ENCODE results near the gene MAN1A1.
"Not testable (repeated sequence)": the region's sequence is repeated elsewhere in the genome, so short reads cannot be mapped to it uniquely, and the experiment has no call there.

The MAN1A1 gene

GRCh38 chr6:119170103-119170446 lies 179.5 kb downstream of the MAN1A1 start:
- TF ChIP-seq POLR2AphosphoS5 (IDR thresholded peaks at IDR 0.05; ENCODE audit: borderline replicate concordance, low read depth, low read length) (no peak), FOXP2 (optimal IDR thresholded peaks at IDR 0.05; ENCODE audit: control extremely low read depth, extremely low read length, insufficient read depth) (no peak), EZH2 (IDR thresholded peaks at IDR 0.05) (no peak)
- Histone ChIP-seq H3K9me3 (ENCODE audit: low read depth, low read length) (no peaks in the 10 kb centered on the region), H3K4me3 (no peak overlapping the region), H3K27ac (no peak overlapping the region), H3K9ac (ENCODE audit: insufficient read length) (no peak overlapping the region), H3K36me3 (ENCODE audit: insufficient read depth, low read length) (no peaks in the 10 kb centered on the region)
- DNase-seq (ENCODE audit: low read depth, low spot score): no peak

DNA sequence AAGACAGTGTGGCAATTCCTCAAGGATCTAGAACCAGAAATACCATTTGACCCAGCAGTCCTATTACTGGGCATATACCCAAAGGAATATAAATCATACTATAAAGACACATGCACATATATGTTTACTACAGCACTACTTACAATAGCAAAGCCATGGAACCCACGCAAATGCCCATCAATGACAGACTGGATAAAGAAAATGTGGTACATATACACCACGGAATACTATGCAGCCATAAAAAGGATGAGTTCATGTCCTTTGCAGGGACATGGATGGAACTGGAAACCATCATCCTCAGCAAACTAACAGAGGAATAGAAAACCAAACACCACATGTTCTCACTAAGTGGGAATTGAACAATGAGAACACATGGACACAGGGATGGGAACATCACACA lies 180.2 kb downstream of the MAN1A1 start:
- H3K36me3 ChIP-seq (ENCODE audit: insufficient read depth, low read length); H3K4me3 ChIP-seq; H3K9ac ChIP-seq (ENCODE audit: insufficient read length); H3K9me3 ChIP-seq (ENCODE audit: low read depth, low read length); H3K27ac ChIP-seq; DNase-seq (ENCODE audit: low read depth, low spot score): not testable (repeated sequence)

GRCh38 chr6:119166024-119166784 lies 183.4 kb downstream of the MAN1A1 start:
- H3K9ac ChIP-seq (ENCODE audit: insufficient read length): no peak overlapping the region
- TF ChIP-seq POLR2AphosphoS5 (IDR thresholded peaks at IDR 0.05; ENCODE audit: borderline replicate concordance, low read depth, low read length): no peak
- H3K36me3 ChIP-seq (ENCODE audit: insufficient read depth, low read length): no peaks in the 10 kb centered on the region
- DNase-seq (ENCODE audit: low read depth, low spot score): no peak
- no peak overlapping the region for H3K4me3 ChIP-seq
- no peaks in the 10 kb centered on the region for H3K9me3 ChIP-seq (ENCODE audit: low read depth, low read length)
- no peak overlapping the region for H3K27ac ChIP-seq

- no peak for TF ChIP-seq FOXP2 (optimal IDR thresholded peaks at IDR 0.05; ENCODE audit: control extremely low read depth, extremely low read length, insufficient read depth)
- no peak for TF ChIP-seq POLR2AphosphoS5 (IDR thresholded peaks at IDR 0.05; ENCODE audit: borderline replicate concordance, low read depth, low read length)
- TF ChIP-seq EZH2 (IDR thresholded peaks at IDR 0.05): no peak
- H3K27ac ChIP-seq: no peak overlapping the region
- no peaks in the 10 kb centered on the region for H3K36me3 ChIP-seq (ENCODE audit: insufficient read depth, low read length)
- H3K9me3 ChIP-seq (ENCODE audit: low read depth, low read length): no peaks in the 10 kb centered on the region
- no peak overlapping the region for H3K4me3 ChIP-seq
- DNase-seq (ENCODE audit: low read depth, low spot score): no peak
- H3K9ac ChIP-seq (ENCODE audit: insufficient read length): no peak overlapping the region
Observed at GRCh38 chr6:119163006-119163405, 186.6 kb downstream of the MAN1A1 start.

GRCh38 chr6:119162134-119162775 lies 187.3 kb downstream of the MAN1A1 start:
- TF ChIP-seq POLR2AphosphoS5 (IDR thresholded peaks at IDR 0.05; ENCODE audit: borderline replicate concordance, low read depth, low read length) (no peak), EZH2 (IDR thresholded peaks at IDR 0.05) (no peak), FOXP2 (optimal IDR thresholded peaks at IDR 0.05; ENCODE audit: control extremely low read depth, extremely low read length, insufficient read depth) (no peak)
- Histone ChIP-seq H3K36me3 (ENCODE audit: insufficient read depth, low read length) (no peaks in the 10 kb centered on the region), H3K9ac (ENCODE audit: insufficient read length) (no peak overlapping the region), H3K27ac (no peak overlapping the region), H3K4me3 (no peak overlapping the region), H3K9me3 (ENCODE audit: low read depth, low read length) (no peaks in the 10 kb centered on the region)
- no peak for DNase-seq (ENCODE audit: low read depth, low spot score)

GRCh38 chr6:119161438-119161837 lies 188.1 kb downstream of the MAN1A1 start:
- Histone ChIP-seq H3K9me3 (ENCODE audit: low read depth, low read length) (no peaks in the 10 kb centered on the region), H3K9ac (ENCODE audit: insufficient read length) (no peak overlapping the region), H3K4me3 (no peak overlapping the region), H3K27ac (no peak overlapping the region), H3K36me3 (ENCODE audit: insufficient read depth, low read length) (no peaks in the 10 kb centered on the region)
- DNase-seq (ENCODE audit: low read depth, low spot score): no peak
- TF ChIP-seq EZH2 (IDR thresholded peaks at IDR 0.05) (no peak), FOXP2 (optimal IDR thresholded peaks at IDR 0.05; ENCODE audit: control extremely low read depth, extremely low read length, insufficient read depth) (no peak)

DNA sequence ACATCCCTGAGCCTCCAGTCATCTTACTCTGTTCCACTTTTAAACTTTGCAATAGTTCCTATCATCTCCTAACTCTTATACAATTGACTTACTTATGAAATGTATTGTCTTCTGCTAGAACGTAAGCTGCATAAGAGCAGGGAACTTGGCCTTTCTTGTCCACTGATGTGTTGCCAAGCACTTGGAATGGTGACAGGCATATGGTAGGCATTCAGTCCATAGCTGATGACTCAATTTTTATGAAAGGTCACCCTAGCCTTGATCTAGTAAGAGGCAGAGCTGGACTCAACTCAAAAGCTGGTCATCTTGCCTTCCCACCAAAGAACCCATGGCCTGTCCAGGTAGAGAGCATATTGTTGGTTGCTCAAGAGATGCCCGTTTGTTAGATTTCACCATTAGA lies 188.7 kb downstream of the MAN1A1 start:
- no peak for DNase-seq (ENCODE audit: low read depth, low spot score)
- Histone ChIP-seq H3K9me3 (ENCODE audit: low read depth, low read length) (no peaks in the 10 kb centered on the region), H3K4me3 (no peak overlapping the region), H3K27ac (no peak overlapping the region), H3K9ac (ENCODE audit: insufficient read length) (no peak overlapping the region), H3K36me3 (ENCODE audit: insufficient read depth, low read length) (no peaks in the 10 kb centered on the region)
- TF ChIP-seq EZH2 (IDR thresholded peaks at IDR 0.05): no peak
- no peak for TF ChIP-seq POLR2AphosphoS5 (IDR thresholded peaks at IDR 0.05; ENCODE audit: borderline replicate concordance, low read depth, low read length)
- no peak for TF ChIP-seq FOXP2 (optimal IDR thresholded peaks at IDR 0.05; ENCODE audit: control extremely low read depth, extremely low read length, insufficient read depth)

DNA sequence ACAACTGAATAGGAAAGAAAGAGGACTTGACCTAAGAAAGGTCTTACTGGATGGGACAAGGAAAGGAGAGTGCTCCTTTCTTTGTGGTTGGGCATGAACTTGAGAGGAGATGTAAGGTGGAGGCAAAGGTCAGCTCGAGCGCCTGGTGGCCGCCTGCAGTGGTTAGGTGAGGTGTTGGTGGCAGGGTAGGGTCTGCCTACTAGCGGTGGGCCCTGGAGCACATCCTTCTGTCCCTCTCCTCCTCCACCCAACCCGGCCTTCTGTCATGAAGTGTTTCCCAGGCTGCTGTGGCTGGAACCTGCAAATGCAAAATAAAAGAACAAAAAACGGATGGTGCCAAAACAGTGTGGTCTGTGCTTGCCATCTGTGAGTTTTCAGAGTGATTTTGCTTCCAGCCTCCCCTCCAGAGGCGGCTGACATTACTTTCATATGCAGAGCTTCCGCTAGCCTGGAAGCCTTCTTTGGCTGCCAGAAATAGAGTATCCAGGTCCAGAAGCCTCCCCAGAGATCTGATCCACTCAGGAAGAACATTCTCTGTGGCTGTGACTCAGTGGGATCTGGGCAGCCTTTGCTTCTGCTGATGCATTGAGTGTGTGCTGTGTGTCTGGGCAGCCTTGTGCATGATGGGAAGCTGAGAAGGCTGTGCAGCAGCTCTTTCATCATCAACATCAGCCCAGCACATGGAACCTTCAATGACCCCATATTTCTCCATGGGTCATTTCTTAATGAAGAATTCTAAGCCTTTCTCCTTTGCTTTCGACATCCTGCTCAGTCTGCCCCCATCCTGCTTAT lies 191.3 kb downstream of the MAN1A1 start:
- H3K4me3 ChIP-seq: no peak overlapping the region
- H3K36me3 ChIP-seq (ENCODE audit: insufficient read depth, low read length): no peaks in the 10 kb centered on the region
- no peaks in the 10 kb centered on the region for H3K9me3 ChIP-seq (ENCODE audit: low read depth, low read length)
- no peak for DNase-seq (ENCODE audit: low read depth, low spot score)
- no peak for TF ChIP-seq POLR2AphosphoS5 (IDR thresholded peaks at IDR 0.05; ENCODE audit: borderline replicate concordance, low read depth, low read length)
- H3K9ac ChIP-seq (ENCODE audit: insufficient read length): no peak overlapping the region
- no peak overlapping the region for H3K27ac ChIP-seq

DNA sequence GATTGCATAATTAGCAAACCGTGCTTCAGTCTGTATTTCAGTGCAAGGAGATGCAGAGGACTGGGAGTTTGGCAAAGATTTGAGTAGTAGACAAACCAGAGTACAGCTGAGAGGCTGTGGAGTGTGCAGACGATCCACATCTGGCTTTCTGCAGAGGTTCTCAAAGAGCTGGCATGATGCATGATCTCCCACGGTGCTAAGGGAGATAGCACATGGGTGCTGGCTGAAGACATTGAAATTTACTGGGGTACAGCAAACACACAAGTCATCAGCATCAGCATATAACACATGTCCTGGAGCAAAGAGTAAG lies 192.1 kb downstream of the MAN1A1 start:
- Histone ChIP-seq H3K9me3 (ENCODE audit: low read depth, low read length) (no peaks in the 10 kb centered on the region), H3K36me3 (ENCODE audit: insufficient read depth, low read length) (no peaks in the 10 kb centered on the region), H3K27ac (no peak overlapping the region), H3K9ac (ENCODE audit: insufficient read length) (no peak overlapping the region), H3K4me3 (no peak overlapping the region)
- no peak for TF ChIP-seq FOXP2 (optimal IDR thresholded peaks at IDR 0.05; ENCODE audit: control extremely low read depth, extremely low read length, insufficient read depth)
- TF ChIP-seq EZH2 (IDR thresholded peaks at IDR 0.05): no peak
- no peak for TF ChIP-seq POLR2AphosphoS5 (IDR thresholded peaks at IDR 0.05; ENCODE audit: borderline replicate concordance, low read depth, low read length)
- no peak for DNase-seq (ENCODE audit: low read depth, low spot score)

Measured in SK-N-MC (cell line).